ENCODE measurements around the gene STON1. TPM values are rescaled to one million over a fixed set of nuclear protein-coding genes. Genes with fewer than 3 reads are reported as not detected.
"Not testable (repeated sequence)": the region's sequence is repeated elsewhere in the genome, so short reads cannot be mapped to it uniquely, and the experiment has no call there.

Gene STON1
- total and polyA plus RNA-seq, 2 experiments from 2014 or later = 3.0 to 5.6 TPM

DNA sequence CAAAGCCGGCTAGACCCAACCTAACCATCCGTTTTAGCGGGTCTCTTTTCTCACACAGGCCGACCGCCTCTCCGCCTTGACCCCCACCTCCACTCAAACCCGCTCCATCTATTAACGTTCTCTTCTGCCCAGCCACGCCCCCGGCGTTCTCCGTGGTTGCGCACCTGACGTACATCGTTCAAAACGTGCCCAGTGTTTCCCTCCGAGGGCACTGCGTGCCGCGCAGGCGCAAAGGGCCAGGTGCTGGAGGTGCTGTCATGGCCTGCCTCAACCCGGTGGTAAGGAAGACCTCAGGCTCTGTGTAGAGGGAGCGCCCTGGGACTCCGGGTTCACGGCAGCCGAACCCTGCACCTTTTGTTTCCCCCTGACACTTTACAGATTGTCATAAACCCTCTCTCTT is 87.7 kb downstream of the STON1 start, which contains the start of gene GTF2A1L:
Gene GTF2A1L, plus strand, starts transcription at position 239 of the 400 bp plus-strand sequence. Its CDS starts 19 bp downstream, at position 258.
- Histone ChIP-seq H3K36me3 (ENCODE audit: low read depth) (no peaks in the 10 kb centered on the region), H4K20me1 (ENCODE audit: insufficient read depth) (no peaks in the 10 kb centered on the region), H3K9me2 (ENCODE audit: insufficient read depth) (no peaks in the 10 kb centered on the region), H2AFZ (no peak within 1 kb of the TSS), H3K27ac (no peak within 1 kb of the TSS), H3K4me3 (no peak within 1 kb of the TSS), H3K9me3 (ENCODE audit: low read depth) (no peaks in the 10 kb centered on the region), H3F3A (ENCODE audit: insufficient read depth) (no peaks in the 10 kb centered on the region), H3K4me1 (ENCODE audit: insufficient read depth) (no peaks in the 10 kb centered on the region), H3K9ac (no peak within 1 kb of the TSS), H3K79me2 (ENCODE audit: insufficient read depth) (no peaks in the 10 kb centered on the region), H3K27me3 (replicated peaks; ENCODE audit: insufficient read depth) (no peaks in the 10 kb centered on the region), H3K4me2 (ENCODE audit: unreplicated experiment) (no peak within 1 kb of the TSS)
- in situ Hi-C loops (cut with MboI) = loop anchor here (25.0 kb wide), 2 partner anchors 320 to 1520 kb away; no protein-coding TSS in a partner anchor
- TF ChIP-seq EZH2 (IDR thresholded peaks at IDR 0.05; ENCODE audit: insufficient read depth, poor library complexity, severe bottlenecking) = no peak
- no peak for TF ChIP-seq EZH2phosphoT487 (IDR thresholded peaks at IDR 0.05; ENCODE audit: insufficient read depth, low read depth)
- 66 to 71% methylated on average over 26 of the region's 26 CpGs for WGBS, 2 experiments (ENCODE audit: low coverage in 1 of 2, low lambda C conversion rate in 2 of 2, missing lambda C conversion rate in 2 of 2)
- DNase-seq = no peak

GRCh38 chr2:48619526-48619925 is 89.6 kb downstream of the STON1 start:
- H3K27me3 ChIP-seq (replicated peaks; ENCODE audit: insufficient read depth) = no peaks in the 10 kb centered on the region
- H3K9me2 ChIP-seq (ENCODE audit: insufficient read depth) = no peaks in the 10 kb centered on the region
- in situ Hi-C loops (cut with MboI) = loop anchor here (25.0 kb wide), 2 partner anchors 318 to 1518 kb away; no protein-coding TSS in a partner anchor
- 86 to 91% methylated on average over 2 of the region's 2 CpGs for WGBS, 2 experiments (ENCODE audit: low coverage in 1 of 2, low lambda C conversion rate in 2 of 2, missing lambda C conversion rate in 2 of 2)
- no peak overlapping the region for H2AFZ ChIP-seq
- H3K4me1 ChIP-seq (ENCODE audit: insufficient read depth) = no peaks in the 10 kb centered on the region
- TF ChIP-seq EZH2 (IDR thresholded peaks at IDR 0.05; ENCODE audit: insufficient read depth, poor library complexity, severe bottlenecking) = no peak
- no peak for TF ChIP-seq EZH2phosphoT487 (IDR thresholded peaks at IDR 0.05; ENCODE audit: insufficient read depth, low read depth)
- no peak overlapping the region for H3K4me2 ChIP-seq (ENCODE audit: unreplicated experiment)
- H3K79me2 ChIP-seq (ENCODE audit: insufficient read depth) = no peaks in the 10 kb centered on the region
- H4K20me1 ChIP-seq (ENCODE audit: insufficient read depth) = no peaks in the 10 kb centered on the region
- no peaks in the 10 kb centered on the region for H3F3A ChIP-seq (ENCODE audit: insufficient read depth)
- H3K9me3 ChIP-seq (ENCODE audit: low read depth) = no peaks in the 10 kb centered on the region
- no peak overlapping the region for H3K9ac ChIP-seq
- no peaks in the 10 kb centered on the region for H3K36me3 ChIP-seq (ENCODE audit: low read depth)
- H3K4me3 ChIP-seq = no peak overlapping the region
- H3K27ac ChIP-seq = no peak overlapping the region
- no peak for DNase-seq

GRCh38 chr2:48620604-48621003 is 90.7 kb downstream of the STON1 start:
- WGBS, 2 experiments (ENCODE audit: low coverage in 1 of 2, low lambda C conversion rate in 2 of 2, missing lambda C conversion rate in 2 of 2) = 87 to 88% methylated on average over 7 of the region's 7 CpGs
- Histone ChIP-seq H3K27ac (no peak overlapping the region), H4K20me1 (ENCODE audit: insufficient read depth) (no peaks in the 10 kb centered on the region), H2AFZ (no peak overlapping the region), H3K4me2 (ENCODE audit: unreplicated experiment) (no peak overlapping the region), H3F3A (ENCODE audit: insufficient read depth) (no peaks in the 10 kb centered on the region), H3K27me3 (replicated peaks; ENCODE audit: insufficient read depth) (no peaks in the 10 kb centered on the region), H3K79me2 (ENCODE audit: insufficient read depth) (no peaks in the 10 kb centered on the region), H3K4me3 (no peak overlapping the region), H3K36me3 (ENCODE audit: low read depth) (no peaks in the 10 kb centered on the region), H3K9me3 (ENCODE audit: low read depth) (no peaks in the 10 kb centered on the region), H3K4me1 (ENCODE audit: insufficient read depth) (no peaks in the 10 kb centered on the region), H3K9me2 (ENCODE audit: insufficient read depth) (no peaks in the 10 kb centered on the region), H3K9ac (no peak overlapping the region)
- TF ChIP-seq EZH2 (IDR thresholded peaks at IDR 0.05; ENCODE audit: insufficient read depth, poor library complexity, severe bottlenecking) (no peak), EZH2phosphoT487 (IDR thresholded peaks at IDR 0.05; ENCODE audit: insufficient read depth, low read depth) (no peak)
- DNase-seq = no peak
- in situ Hi-C loops (cut with MboI) = loop anchor here (25.0 kb wide), 2 partner anchors 317 to 1517 kb away; no protein-coding TSS in a partner anchor

DNA sequence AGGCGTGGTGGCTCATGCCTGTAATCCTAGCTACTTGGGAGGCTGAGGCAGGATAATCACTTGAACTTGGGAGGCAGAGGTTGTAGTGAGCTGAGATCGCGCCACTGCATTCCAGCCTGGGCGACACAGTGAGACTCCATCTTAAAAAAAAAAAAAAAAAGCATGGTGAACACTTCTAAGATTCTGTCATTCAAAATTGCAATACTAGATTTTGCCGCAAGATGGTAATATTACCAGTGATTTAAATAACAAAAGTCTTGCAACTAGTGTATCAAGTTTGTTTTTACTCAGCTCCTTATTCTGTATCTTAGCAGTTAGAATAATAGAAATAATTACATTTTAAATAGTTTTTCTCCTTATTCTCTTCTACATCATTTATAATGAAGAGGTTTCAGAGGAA is 92.7 kb downstream of the STON1 start:
- not testable (repeated sequence) for H3K9ac ChIP-seq; H3K27me3 ChIP-seq (replicated peaks; ENCODE audit: insufficient read depth); H3K36me3 ChIP-seq (ENCODE audit: low read depth); H3K4me3 ChIP-seq; DNase-seq; H3K4me2 ChIP-seq (ENCODE audit: unreplicated experiment); H3K79me2 ChIP-seq (ENCODE audit: insufficient read depth); H3K9me3 ChIP-seq (ENCODE audit: low read depth); H3K4me1 ChIP-seq (ENCODE audit: insufficient read depth); H3K27ac ChIP-seq; H2AFZ ChIP-seq; H3F3A ChIP-seq (ENCODE audit: insufficient read depth); H3K9me2 ChIP-seq (ENCODE audit: insufficient read depth); H4K20me1 ChIP-seq (ENCODE audit: insufficient read depth)
- 73 to 80% methylated on average over 5 of the region's 5 CpGs for WGBS, 2 experiments (ENCODE audit: low coverage in 1 of 2, low lambda C conversion rate in 2 of 2, missing lambda C conversion rate in 2 of 2)
- in situ Hi-C loops (cut with MboI) = loop anchor here (25.0 kb wide), 2 partner anchors 315 to 1515 kb away; no protein-coding TSS in a partner anchor

GRCh38 chr2:48624696-48625095 is 94.7 kb downstream of the STON1 start:
- TF ChIP-seq EZH2 (IDR thresholded peaks at IDR 0.05; ENCODE audit: insufficient read depth, poor library complexity, severe bottlenecking) = no peak
- no peak for TF ChIP-seq EZH2phosphoT487 (IDR thresholded peaks at IDR 0.05; ENCODE audit: insufficient read depth, low read depth)
- H3K27me3 ChIP-seq (replicated peaks; ENCODE audit: insufficient read depth) = no peaks in the 10 kb centered on the region

More at GRCh38 chr2:48624696-48625095, 94.7 kb downstream of the STON1 start:
- no peaks in the 10 kb centered on the region for H3K36me3 ChIP-seq (ENCODE audit: low read depth)
- H3K4me1 ChIP-seq (ENCODE audit: insufficient read depth) = no peaks in the 10 kb centered on the region
- in situ Hi-C loops (cut with MboI) = loop anchor here (25.0 kb wide), 2 partner anchors 313 to 1513 kb away; no protein-coding TSS in a partner anchor
- H3K9me2 ChIP-seq (ENCODE audit: insufficient read depth) = no peaks in the 10 kb centered on the region
- DNase-seq = no peak
- no peak overlapping the region for H3K4me2 ChIP-seq (ENCODE audit: unreplicated experiment)
- H2AFZ ChIP-seq = no peak overlapping the region
- H3K9me3 ChIP-seq (ENCODE audit: low read depth) = peaks cover 3% of the 10 kb centered on the region
- no peaks in the 10 kb centered on the region for H3K79me2 ChIP-seq (ENCODE audit: insufficient read depth)
- no peak overlapping the region for H3K4me3 ChIP-seq
- no peaks in the 10 kb centered on the region for H4K20me1 ChIP-seq (ENCODE audit: insufficient read depth)
- WGBS, 2 experiments (ENCODE audit: low coverage in 1 of 2, low lambda C conversion rate in 2 of 2, missing lambda C conversion rate in 2 of 2) = 88 to 95% methylated on average over 2 of the region's 2 CpGs
- H3K27ac ChIP-seq = no peak overlapping the region
- no peaks in the 10 kb centered on the region for H3F3A ChIP-seq (ENCODE audit: insufficient read depth)
- H3K9ac ChIP-seq = no peak overlapping the region

All from GM23248 (cell line).